BJ (cell line): ENCODE data around the gene ADRA2B. TPM values are rescaled to one million over a fixed set of nuclear protein-coding genes. Genes with fewer than 3 reads are reported as not detected.

Experiments used
- CTCF ChIA-PET: fragments of 350-600 bp; formaldehyde crosslinking; extraction: SDS; loops from one replicate; lab custom pipeline; 2021; ENCODE audit warnings: antibody characterized with exemption, inconsistent platforms; lab: Yijun Ruan, JAX
- POLR2A ChIA-PET: fragments of 300-600 bp; sonication (Branson Sonifier 250); formaldehyde crosslinking; extraction: SDS; loops from one replicate; lab custom pipeline; 2021; ENCODE audit warnings: antibody characterized with exemption; lab: Charles Lee
- DNase-seq: peaks from one replicate; pipeline ENCODE4 v3.0.0-alpha.2; 2011; ENCODE audit warnings: low read depth
- H3K27me3 ChIP-seq: 2 replicates; pipeline ENCODE4 v1.6.0; 2011; ENCODE audit warnings: low read length; ENCODE audit not compliant: control insufficient read depth, insufficient read depth
- H3K36me3 ChIP-seq: 2 replicates; pipeline ENCODE4 v1.5.1; 2011; ENCODE audit warnings: low read length; ENCODE audit not compliant: control insufficient read depth, insufficient read depth
- H3K4me3 ChIP-seq: 2 replicates; pipeline ENCODE4 v1.5.1; 2011; ENCODE audit warnings: low read depth, mild to moderate bottlenecking, control low read depth, low read length
- polyA plus RNA-seq: library from polyadenylated mRNA; depleted of rRNA; stranded (reverse); fragments of >200 nt; gene quantifications from 2 replicates; pipeline ENCODE4 v1.2.3, GENCODE V29; 2011
- TF ChIP-seq, protein P1 (sequence below): IDR thresholded peaks from 2 replicates; pipeline ENCODE4 v1.5.1; 2011; ENCODE audit warnings: low read depth, mild to moderate bottlenecking, control low read depth, inconsistent platforms, low read length, moderate library complexity; ENCODE audit not compliant: insufficient read depth

ADRA2B gene
- polyA plus RNA-seq, 1 experiment, result not detected

- ChIA-PET CTCF (interaction anchor here (1.5 to 1.8 kb wide), 2 partner anchors 62 to 119 kb away, joined by 4 to 5 read pairs; no protein-coding TSS in a partner anchor), POLR2A (no interaction called here)
- TF ChIP-seq, protein P1, sequence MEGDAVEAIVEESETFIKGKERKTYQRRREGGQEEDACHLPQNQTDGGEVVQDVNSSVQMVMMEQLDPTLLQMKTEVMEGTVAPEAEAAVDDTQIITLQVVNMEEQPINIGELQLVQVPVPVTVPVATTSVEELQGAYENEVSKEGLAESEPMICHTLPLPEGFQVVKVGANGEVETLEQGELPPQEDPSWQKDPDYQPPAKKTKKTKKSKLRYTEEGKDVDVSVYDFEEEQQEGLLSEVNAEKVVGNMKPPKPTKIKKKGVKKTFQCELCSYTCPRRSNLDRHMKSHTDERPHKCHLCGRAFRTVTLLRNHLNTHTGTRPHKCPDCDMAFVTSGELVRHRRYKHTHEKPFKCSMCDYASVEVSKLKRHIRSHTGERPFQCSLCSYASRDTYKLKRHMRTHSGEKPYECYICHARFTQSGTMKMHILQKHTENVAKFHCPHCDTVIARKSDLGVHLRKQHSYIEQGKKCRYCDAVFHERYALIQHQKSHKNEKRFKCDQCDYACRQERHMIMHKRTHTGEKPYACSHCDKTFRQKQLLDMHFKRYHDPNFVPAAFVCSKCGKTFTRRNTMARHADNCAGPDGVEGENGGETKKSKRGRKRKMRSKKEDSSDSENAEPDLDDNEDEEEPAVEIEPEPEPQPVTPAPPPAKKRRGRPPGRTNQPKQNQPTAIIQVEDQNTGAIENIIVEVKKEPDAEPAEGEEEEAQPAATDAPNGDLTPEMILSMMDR, result no peak
- Histone ChIP-seq H3K27me3 (peaks cover 22% of the 10 kb centered on the region), H3K4me3 (no peak overlapping the region), H3K36me3 (no peaks in the 10 kb centered on the region)
- no peak for DNase-seq
Observed at GRCh38 chr2:96111823-96112500, 4.4 kb downstream of the ADRA2B start.

DNA sequence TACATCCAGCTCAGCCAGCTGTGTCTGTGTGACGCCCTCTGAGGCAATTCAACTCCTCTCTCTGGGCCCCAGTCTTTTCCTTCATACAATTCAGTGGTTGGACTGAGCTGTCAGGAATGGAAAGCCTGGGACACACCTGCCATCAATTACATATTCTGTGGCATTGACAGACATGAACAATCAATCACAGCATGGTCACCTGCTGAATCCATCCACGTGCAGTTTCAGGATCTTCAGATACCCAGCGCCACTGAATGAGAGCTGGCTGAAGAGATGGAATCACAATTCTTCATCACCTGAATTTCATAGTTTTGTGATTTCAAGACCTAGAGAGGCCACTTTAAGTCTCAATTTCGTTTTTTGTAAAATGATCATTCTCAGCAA lies 5.1 kb downstream of the ADRA2B start:
- peaks cover 22% of the 10 kb centered on the region for H3K27me3 ChIP-seq
- ChIA-PET POLR2A (no interaction called here), CTCF (interaction anchor here (1.5 kb wide), 1 partner anchor 63 kb away, joined by 4 read pairs; no protein-coding TSS in a partner anchor)
- DNase-seq, result no peak
- no peak overlapping the region for H3K4me3 ChIP-seq
- H3K36me3 ChIP-seq, result no peaks in the 10 kb centered on the region
- TF ChIP-seq, protein P1, result no peak

- TF ChIP-seq, protein P1, result no peak
- ChIA-PET CTCF (interaction anchor here (1.3 to 2.4 kb wide), 3 partner anchors 8 to 88 kb away, joined by 4 to 14 read pairs (median 5); no protein-coding TSS in a partner anchor), POLR2A (no interaction called here)
- DNase-seq, result no peak
- H3K27me3 ChIP-seq, result peaks cover 18% of the 10 kb centered on the region
- H3K36me3 ChIP-seq, result no peaks in the 10 kb centered on the region
- no peak overlapping the region for H3K4me3 ChIP-seq
Observed at GRCh38 chr2:96110621-96111256, 5.6 kb downstream of the ADRA2B start.

DNA sequence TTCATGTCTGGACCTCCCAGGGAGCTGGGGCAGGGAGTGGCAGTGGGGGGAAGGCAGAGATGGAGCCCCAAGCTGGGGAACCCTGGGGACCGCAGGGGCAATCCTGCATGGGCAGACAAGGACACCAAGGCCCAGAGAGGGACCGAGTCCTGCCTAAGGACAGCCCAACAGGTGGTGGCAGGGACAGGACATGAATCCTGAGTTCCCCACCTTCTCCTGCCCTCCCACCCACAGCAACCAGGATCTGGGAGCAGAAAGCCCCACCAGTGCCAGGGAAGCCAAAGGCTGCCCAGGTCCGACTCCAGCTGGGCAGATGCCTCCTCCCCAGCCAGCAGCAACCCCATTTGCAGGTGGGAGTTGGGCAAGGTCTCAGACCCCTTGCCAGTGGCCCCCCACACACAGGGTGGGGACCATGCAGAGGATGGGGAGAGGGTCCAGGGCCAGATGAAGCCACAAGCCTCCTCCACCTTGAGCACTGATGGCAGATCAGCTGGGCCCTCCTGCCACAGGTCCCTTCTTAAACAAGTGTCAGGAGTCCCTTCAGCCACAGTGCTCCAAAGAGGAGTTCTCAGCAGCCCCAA lies 6.3 kb downstream of the ADRA2B start:
- POLR2A ChIA-PET, result no interaction called here
- H3K27me3 ChIP-seq, result peaks cover 15% of the 10 kb centered on the region
- TF ChIP-seq, protein P1, result no peak
- H3K4me3 ChIP-seq, result no peak overlapping the region
- DNase-seq, result no peak
- CTCF ChIA-PET, result interaction anchor here (0.7 to 2.4 kb wide), 4 partner anchors 9 to 87 kb away, joined by 3 to 14 read pairs (median 5); no protein-coding TSS in a partner anchor
- no peaks in the 10 kb centered on the region for H3K36me3 ChIP-seq

DNA sequence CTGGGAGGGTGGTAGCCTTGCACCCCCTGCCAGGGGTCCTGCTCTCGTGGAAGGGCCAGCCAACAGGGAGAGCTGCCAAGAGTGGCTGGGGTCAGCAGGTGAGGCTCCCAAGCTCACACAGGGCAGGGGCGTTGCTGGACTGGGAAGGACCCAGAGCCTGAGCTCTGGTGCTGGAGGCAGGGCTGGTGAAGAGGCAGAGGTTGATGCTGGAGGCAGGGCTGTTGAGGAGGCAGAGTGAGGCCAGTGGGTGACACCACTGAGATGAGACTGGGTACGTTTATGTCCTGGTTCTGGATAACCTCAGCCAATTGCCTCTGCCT lies 7.0 kb downstream of the ADRA2B start:
- POLR2A ChIA-PET, result no interaction called here
- CTCF ChIA-PET, result interaction anchor here (0.7 to 2.4 kb wide), 4 partner anchors 8 to 86 kb away, joined by 3 to 26 read pairs (median 10); partner anchors contain the start of gene ADRA2B
- DNase-seq, result no peak
- TF ChIP-seq, protein P1, result no peak
- Histone ChIP-seq H3K27me3 (peaks cover 12% of the 10 kb centered on the region), H3K4me3 (no peak overlapping the region), H3K36me3 (no peaks in the 10 kb centered on the region)
